Measurements from ENCODE around the gene LRP1. TPM values are rescaled to one million over a fixed set of nuclear protein-coding genes. Genes with fewer than 3 reads are reported as not detected.

LRP1 gene
- total and polyA plus RNA-seq, 2 of the 4 experiments (the other 2 are of a cell fraction) = 73.1 to 142 TPM

- H4K8ac ChIP-seq (ENCODE audit: low read depth in 2 of 2, low read length in 2 of 2) = no peak overlapping the region
- H3K36me3 ChIP-seq (ENCODE audit: control insufficient read depth, insufficient read depth, low read length) = no peaks in the 10 kb centered on the region
- H2AK5ac ChIP-seq (ENCODE audit: low read depth, low read length) = no peak overlapping the region
- no peak overlapping the region for H2AFZ ChIP-seq (replicated peaks; ENCODE audit: low read length, poor library complexity)
- H3K4me3 ChIP-seq (ENCODE audit: insufficient read depth, low read depth, low read length) = no peak overlapping the region
- TF ChIP-seq MXI1 (IDR thresholded peaks at IDR 0.05; ENCODE audit: borderline replicate concordance, low read depth, low read length) = no peak
- TF ChIP-seq MAFK (IDR thresholded peaks at IDR 0.05; ENCODE audit: low read depth, low read length) = no peak
- no peak for TF ChIP-seq CHD1 (IDR thresholded peaks at IDR 0.05; ENCODE audit: low read depth, low read length)
- TF ChIP-seq BHLHE40 (IDR thresholded peaks at IDR 0.05; ENCODE audit: low read depth, low read length) = no peak
- TF ChIP-seq NFE2L2 (IDR thresholded peaks at IDR 0.05; ENCODE audit: low read depth, low read length) = no peak
- TF ChIP-seq USF2 (IDR thresholded peaks at IDR 0.05; ENCODE audit: low read depth, low read length) = no peak
- no peak for TF ChIP-seq RCOR1 (IDR thresholded peaks at IDR 0.05; ENCODE audit: insufficient replicate concordance, low read length)
- TF ChIP-seq, protein P1, sequence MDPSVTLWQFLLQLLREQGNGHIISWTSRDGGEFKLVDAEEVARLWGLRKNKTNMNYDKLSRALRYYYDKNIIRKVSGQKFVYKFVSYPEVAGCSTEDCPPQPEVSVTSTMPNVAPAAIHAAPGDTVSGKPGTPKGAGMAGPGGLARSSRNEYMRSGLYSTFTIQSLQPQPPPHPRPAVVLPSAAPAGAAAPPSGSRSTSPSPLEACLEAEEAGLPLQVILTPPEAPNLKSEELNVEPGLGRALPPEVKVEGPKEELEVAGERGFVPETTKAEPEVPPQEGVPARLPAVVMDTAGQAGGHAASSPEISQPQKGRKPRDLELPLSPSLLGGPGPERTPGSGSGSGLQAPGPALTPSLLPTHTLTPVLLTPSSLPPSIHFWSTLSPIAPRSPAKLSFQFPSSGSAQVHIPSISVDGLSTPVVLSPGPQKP (IDR thresholded peaks at IDR 0.05; ENCODE audit: borderline replicate concordance, low read depth, low read length) = no peak
- no peak for TF ChIP-seq POLR2A (IDR thresholded peaks at IDR 0.05; ENCODE audit: low read depth, low read length)
- TF ChIP-seq MAZ (IDR thresholded peaks at IDR 0.05; ENCODE audit: borderline replicate concordance, low read depth, low read length) = no peak
- no peak for TF ChIP-seq RFX5 (IDR thresholded peaks at IDR 0.05; ENCODE audit: low read depth, low read length)
- no peak for TF ChIP-seq SMC3 (IDR thresholded peaks at IDR 0.05; ENCODE audit: low read depth, low read length)
- no peak for TF ChIP-seq RAD21 (IDR thresholded peaks at IDR 0.05; ENCODE audit: low read length)
- no peak for TF ChIP-seq FOS (IDR thresholded peaks at IDR 0.05; ENCODE audit: low read depth, low read length)
- TF ChIP-seq CTCF (conservative IDR thresholded peaks at IDR 0.05; ENCODE audit: low read depth, low read length) = no peak; the same call in 1 of the 2 replicates
- TF ChIP-seq CEBPB (IDR thresholded peaks at IDR 0.05; ENCODE audit: low read depth, low read length) = no peak
- ATAC-seq (ENCODE audit: low read depth) (no peak), DNase-seq (no peak)
- no peak overlapping the region for H4K5ac ChIP-seq (ENCODE audit: low read depth, low read length)
- no peak overlapping the region for H3K23ac ChIP-seq (ENCODE audit: low read depth, low read length)
- POLR2A ChIA-PET (ENCODE audit: unreplicated experiment) = no interaction called here
- no peak overlapping the region for H2BK5ac ChIP-seq (ENCODE audit: low read depth, low read length, poor library complexity, severe bottlenecking)
- H3K27me3 ChIP-seq (ENCODE audit: control insufficient read depth, insufficient read depth, low read length) = peaks cover 31% of the 10 kb centered on the region
- H2BK20ac ChIP-seq (ENCODE audit: low read depth, low read length) = no peak overlapping the region
- no peak overlapping the region for H3K18ac ChIP-seq (ENCODE audit: low read depth, low read length)
- no peak overlapping the region for H3K27ac ChIP-seq (ENCODE audit: insufficient read depth, low read length)
- H3K4me1 ChIP-seq (ENCODE audit: control insufficient read depth, insufficient read depth, low read length) = peaks cover 6% of the 10 kb centered on the region; the same call in 1 of the 2 replicates
- peaks cover 2 to 11% of the 10 kb centered on the region in 2 experiments; a peak in 3 of 4 replicates for H3K79me1 ChIP-seq (ENCODE audit: low read depth in 1 of 2, low read length in 2 of 2)
- no peak overlapping the region for H3K4me2 ChIP-seq (ENCODE audit: low read depth, low read length)
- no peak overlapping the region for H2AK9ac ChIP-seq (replicated peaks; ENCODE audit: low read depth, low read length, poor library complexity)
- intact Hi-C loops (cut with micrococcal nuclease) = no loop called here
- dilution Hi-C loops (cut with HindIII; ENCODE audit: low sequenced_read_pairs, unreplicated experiment) = no loop called here
- in situ Hi-C loops (cut with MboI; ENCODE audit: low sequenced_read_pairs) = no loop called here
- H3K9me3 ChIP-seq (ENCODE audit: control insufficient read depth, insufficient read depth, low read length) = no peaks in the 10 kb centered on the region
- no peak overlapping the region for H2BK15ac ChIP-seq (ENCODE audit: low read depth, low read length)
- H3K4ac ChIP-seq (ENCODE audit: low read depth, low read length) = no peak overlapping the region
- CTCF ChIA-PET = no interaction called here
- H3K14ac ChIP-seq (replicated peaks; ENCODE audit: low read depth, low read length) = no peak overlapping the region
- no peak overlapping the region for H4K91ac ChIP-seq (ENCODE audit: insufficient read depth, low read depth, low read length)
- no TSS peak for BruUV-seq (replicated peaks)
- 55% methylated on average over 29 of the region's 61 CpGs; no CpG with 5 or more reads in 1 of the 2 experiments for WGBS, 2 experiments (ENCODE audit: extremely low coverage in 2 of 2, insufficient read length in 1 of 2)
- peaks cover 4% of the 10 kb centered on the region for H4K20me1 ChIP-seq (ENCODE audit: insufficient read depth, low read length)
- peaks cover 6% of the 10 kb centered on the region for H3K9me1 ChIP-seq (ENCODE audit: insufficient read depth, low read length)
- H2BK120ac ChIP-seq (ENCODE audit: low read depth, low read length) = no peak overlapping the region
- no peak overlapping the region for H3K9ac ChIP-seq (ENCODE audit: low read depth, low read length)
- no peak overlapping the region for H3K56ac ChIP-seq (ENCODE audit: extremely low read depth, insufficient read depth, low read length)
Observed at GRCh38 chr12:57224973-57225679, 96.8 kb downstream of the LRP1 start.

Data from IMR-90 (cell line).